Measurements from ENCODE around the gene HLA-DRA. TPM values are rescaled to one million over a fixed set of nuclear protein-coding genes. Genes with fewer than 3 reads are reported as not detected.

The HLA-DRA gene
- total RNA-seq = 1 to 10 TPM; 1.1 to 1.6 TPM

DNA sequence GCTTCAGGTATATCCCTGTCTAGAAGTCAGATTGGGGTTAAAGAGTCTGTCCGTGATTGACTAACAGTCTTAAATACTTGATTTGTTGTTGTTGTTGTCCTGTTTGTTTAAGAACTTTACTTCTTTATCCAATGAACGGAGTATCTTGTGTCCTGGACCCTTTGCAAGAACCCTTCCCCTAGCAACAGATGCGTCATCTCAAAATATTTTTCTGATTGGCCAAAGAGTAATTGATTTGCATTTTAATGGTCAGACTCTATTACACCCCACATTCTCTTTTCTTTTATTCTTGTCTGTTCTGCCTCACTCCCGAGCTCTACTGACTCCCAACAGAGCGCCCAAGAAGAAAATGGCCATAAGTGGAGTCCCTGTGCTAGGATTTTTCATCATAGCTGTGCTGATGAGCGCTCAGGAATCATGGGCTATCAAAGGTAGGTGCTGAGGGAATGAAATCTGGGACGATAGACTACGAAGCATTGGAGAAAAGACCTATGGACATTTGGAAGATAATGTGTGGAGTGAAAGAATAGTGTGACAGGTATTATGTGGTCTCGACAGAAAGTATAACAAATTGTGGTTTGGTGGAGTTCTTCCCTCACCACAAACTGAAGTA, at the start of gene HLA-DRA:
HLA-DRA (plus strand) TSS at position 286 of the 613 bp plus-strand sequence; CDS start at position 350, 64 bp downstream.
- intact Hi-C loops (cut with micrococcal nuclease) = no loop called here
- no peak within 1 kb of the TSS for H3K27ac Mint-ChIP-seq
- peak; percentile 33 for DNase-seq
- CTCF ChIA-PET = interaction anchor here (0.6 to 0.9 kb wide), 5 partner anchors 20 to 513 kb away, joined by 3 to 5 read pairs (median 3); partner anchors contain the start of gene HLA-DMA
- H3K9me3 Mint-ChIP-seq = no peaks in the 10 kb centered on the region
- H3K4me3 Mint-ChIP-seq = no peak within 1 kb of the TSS
- H3K27me3 Mint-ChIP-seq (ENCODE audit: low read depth) = peaks cover 26% of the 10 kb centered on the region
- H3K36me3 Mint-ChIP-seq (ENCODE audit: low read depth) = no peaks in the 10 kb centered on the region
- peaks cover 7% of the 10 kb centered on the region for H3K4me1 Mint-ChIP-seq (ENCODE audit: low read depth)

DNA sequence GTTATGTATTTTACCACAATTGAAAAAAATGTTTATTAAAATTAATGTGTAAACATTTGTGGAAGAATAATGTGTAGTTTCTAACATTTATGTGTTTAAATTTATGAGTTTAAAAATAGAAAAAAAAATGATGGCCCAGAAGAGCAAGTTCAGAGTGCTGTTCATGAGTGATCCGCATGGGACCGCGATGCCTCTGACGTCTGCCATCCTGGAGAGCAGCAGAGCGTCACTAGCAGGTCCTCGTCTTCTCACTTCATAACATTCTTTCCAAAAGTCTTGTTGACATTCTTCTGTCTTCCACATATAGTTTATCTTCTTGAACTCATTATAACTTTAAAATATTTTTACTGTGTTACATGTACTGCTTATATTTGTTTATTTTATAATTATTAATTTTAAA, 48.2 kb upstream of the HLA-DRA start:
- Mint-ChIP-seq H3K9me3 (no peaks in the 10 kb centered on the region), H3K4me1 (ENCODE audit: low read depth) (peaks cover 3% of the 10 kb centered on the region), H3K27ac (no peak overlapping the region), H3K36me3 (ENCODE audit: low read depth) (no peaks in the 10 kb centered on the region), H3K27me3 (ENCODE audit: low read depth) (peaks cover 22% of the 10 kb centered on the region), H3K4me3 (no peak overlapping the region)
- no peak for DNase-seq
- CTCF ChIA-PET = no interaction called here
- intact Hi-C loops (cut with micrococcal nuclease) = no loop called here

DNA sequence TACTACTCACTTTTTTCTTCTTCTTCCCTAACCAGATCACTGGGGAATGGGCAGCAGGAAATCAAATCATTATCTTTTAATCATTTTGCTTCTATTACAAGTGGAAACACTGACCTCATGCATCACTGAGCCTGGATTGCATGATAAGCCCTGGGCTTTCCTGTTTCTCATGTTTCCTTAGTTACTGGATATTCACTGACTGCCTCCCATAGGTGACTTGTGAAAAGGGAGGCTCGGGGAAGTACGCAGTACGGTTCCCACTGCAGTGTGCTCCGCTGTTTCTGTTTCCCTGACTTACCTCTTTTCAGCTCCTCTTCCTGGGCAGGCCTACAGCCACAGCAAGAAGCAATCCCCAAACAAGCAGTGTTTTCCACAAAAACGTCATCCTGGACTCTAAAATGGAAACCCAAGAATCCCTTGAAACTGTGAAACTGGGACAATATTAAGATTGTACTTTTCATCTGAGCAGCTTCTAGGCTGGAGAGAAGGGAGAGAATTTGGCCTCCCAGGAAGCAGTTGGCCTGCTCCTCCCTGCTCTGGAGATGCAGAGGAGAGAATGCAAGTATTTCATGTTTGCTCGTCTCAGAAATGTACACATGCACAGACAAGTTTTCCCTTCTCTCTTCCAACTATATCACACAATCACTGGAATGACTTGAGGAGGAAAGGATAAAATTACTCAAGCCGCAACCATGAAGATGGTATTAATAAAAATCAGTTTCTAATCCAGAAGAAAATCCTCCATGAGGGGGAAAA, 45.8 kb upstream of the HLA-DRA start:
- H3K36me3 Mint-ChIP-seq (ENCODE audit: low read depth) = no peaks in the 10 kb centered on the region
- CTCF ChIA-PET = interaction anchor here (0.8 kb wide), 1 partner anchor 19 kb away, joined by 3 read pairs; no protein-coding TSS in a partner anchor
- H3K27me3 Mint-ChIP-seq (ENCODE audit: low read depth) = peaks cover 17% of the 10 kb centered on the region
- no peak overlapping the region for H3K4me3 Mint-ChIP-seq
- H3K9me3 Mint-ChIP-seq = no peaks in the 10 kb centered on the region
- intact Hi-C loops (cut with micrococcal nuclease) = no loop called here
- peaks cover 6% of the 10 kb centered on the region for H3K4me1 Mint-ChIP-seq (ENCODE audit: low read depth)
- no peak for DNase-seq
- H3K27ac Mint-ChIP-seq = no peak overlapping the region

DNA sequence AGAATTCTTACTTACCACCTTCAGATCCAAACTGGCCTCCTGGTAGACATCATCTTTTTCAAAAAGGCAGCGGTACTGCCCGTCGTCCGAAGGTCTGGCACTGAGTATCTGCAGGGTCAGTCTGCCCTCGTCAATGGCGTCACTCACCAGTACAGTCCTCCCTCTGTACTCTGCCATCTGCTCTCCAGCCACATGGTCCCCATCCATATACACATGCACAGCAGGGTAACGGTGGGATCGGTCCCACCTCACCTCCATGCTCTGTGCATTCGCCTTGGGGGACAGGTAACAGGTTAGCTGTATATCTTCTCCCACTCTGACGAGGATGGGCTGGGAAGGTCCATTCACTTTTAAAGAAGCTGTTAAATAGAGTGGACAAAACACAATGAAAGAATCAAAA, 43.7 kb upstream of the HLA-DRA start:
- Mint-ChIP-seq H3K27me3 (ENCODE audit: low read depth) (peaks cover 14% of the 10 kb centered on the region), H3K4me1 (ENCODE audit: low read depth) (peaks cover 6% of the 10 kb centered on the region), H3K4me3 (no peak overlapping the region), H3K27ac (no peak overlapping the region), H3K36me3 (ENCODE audit: low read depth) (no peaks in the 10 kb centered on the region), H3K9me3 (no peaks in the 10 kb centered on the region)
- DNase-seq = no peak
- CTCF ChIA-PET = no interaction called here
- intact Hi-C loops (cut with micrococcal nuclease) = no loop called here

DNA sequence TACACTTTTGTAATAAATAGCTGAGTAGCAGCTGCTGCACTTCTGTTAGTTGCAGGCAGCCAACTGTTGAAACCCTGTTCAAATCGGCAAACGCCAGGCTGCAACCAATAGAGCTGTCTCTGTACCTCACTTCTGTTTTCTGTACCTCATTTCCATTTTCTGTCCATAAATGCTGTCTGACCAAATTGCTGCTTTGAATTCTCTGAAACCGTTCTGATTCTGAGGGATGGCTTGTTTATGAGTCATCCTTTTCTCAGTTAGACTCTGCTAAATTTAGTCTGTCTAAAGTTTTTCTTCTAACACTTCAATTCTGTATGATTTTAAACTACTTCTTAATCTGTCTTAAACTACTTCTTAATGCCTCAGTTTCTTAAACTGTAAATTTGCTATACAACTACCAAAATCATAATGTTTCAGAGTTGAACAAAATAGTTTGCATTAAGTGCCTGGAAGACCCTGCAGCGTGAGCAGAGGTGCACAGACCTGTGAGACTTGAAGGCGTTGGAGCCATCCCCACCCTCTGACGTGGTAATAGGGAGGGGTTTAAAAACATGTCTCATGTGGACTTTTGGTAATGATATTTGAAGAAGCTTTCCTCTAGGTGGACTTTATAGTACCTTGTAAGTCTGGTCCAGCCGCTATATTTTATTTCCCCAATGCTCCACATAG, 42.3 kb upstream of the HLA-DRA start:
- Mint-ChIP-seq H3K27ac (no peak overlapping the region), H3K4me1 (ENCODE audit: low read depth) (peaks cover 6% of the 10 kb centered on the region), H3K4me3 (no peak overlapping the region), H3K36me3 (ENCODE audit: low read depth) (no peaks in the 10 kb centered on the region), H3K27me3 (ENCODE audit: low read depth) (peaks cover 14% of the 10 kb centered on the region), H3K9me3 (no peaks in the 10 kb centered on the region)
- intact Hi-C loops (cut with micrococcal nuclease) = no loop called here
- CTCF ChIA-PET = interaction anchor here (0.6 kb wide), 1 partner anchor 295 kb away, joined by 4 read pairs; no protein-coding TSS in a partner anchor
- no peak for DNase-seq

DNA sequence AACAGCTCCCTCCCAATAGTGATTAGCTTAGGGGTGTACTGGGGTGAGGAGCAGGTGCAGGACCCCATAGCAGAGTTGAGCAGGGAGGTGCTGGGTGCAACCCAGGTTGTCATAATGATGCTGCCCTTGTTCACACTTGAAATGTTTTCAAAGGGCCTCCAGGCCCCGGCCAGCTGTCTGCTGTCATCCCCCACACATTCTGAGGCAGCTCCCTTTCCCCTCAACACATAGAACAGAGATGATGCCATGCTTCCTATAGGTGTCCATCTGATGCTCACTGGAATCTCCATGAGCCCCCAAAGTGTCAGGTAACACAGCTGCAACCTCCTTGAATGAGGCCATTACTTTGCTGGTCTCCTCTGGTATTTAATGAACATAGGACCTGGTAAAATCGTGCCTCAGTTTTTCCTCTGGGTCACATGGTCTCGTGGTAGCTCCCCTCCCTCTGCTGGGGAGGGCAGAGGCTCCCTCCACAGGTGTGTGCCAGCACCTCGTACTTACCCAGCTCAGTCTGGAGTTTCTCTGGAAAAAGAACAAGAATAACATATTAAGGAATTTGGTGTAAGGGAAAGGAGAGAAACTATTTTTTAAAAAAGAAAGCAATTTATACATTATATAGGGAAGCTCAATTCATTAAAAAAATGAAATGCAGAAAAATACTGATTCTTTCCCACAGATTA, 38.3 kb upstream of the HLA-DRA start:
- intact Hi-C loops (cut with micrococcal nuclease) = no loop called here
- Mint-ChIP-seq H3K4me3 (no peak overlapping the region), H3K36me3 (ENCODE audit: low read depth) (no peaks in the 10 kb centered on the region), H3K4me1 (ENCODE audit: low read depth) (peaks cover 3% of the 10 kb centered on the region), H3K9me3 (no peaks in the 10 kb centered on the region), H3K27me3 (ENCODE audit: low read depth) (peaks cover 17% of the 10 kb centered on the region), H3K27ac (no peak overlapping the region)
- CTCF ChIA-PET = interaction anchor here (0.6 to 2.5 kb wide), 5 partner anchors 9 to 400 kb away, joined by 3 to 8 read pairs (median 5); no protein-coding TSS in a partner anchor
- no peak for DNase-seq

DNA sequence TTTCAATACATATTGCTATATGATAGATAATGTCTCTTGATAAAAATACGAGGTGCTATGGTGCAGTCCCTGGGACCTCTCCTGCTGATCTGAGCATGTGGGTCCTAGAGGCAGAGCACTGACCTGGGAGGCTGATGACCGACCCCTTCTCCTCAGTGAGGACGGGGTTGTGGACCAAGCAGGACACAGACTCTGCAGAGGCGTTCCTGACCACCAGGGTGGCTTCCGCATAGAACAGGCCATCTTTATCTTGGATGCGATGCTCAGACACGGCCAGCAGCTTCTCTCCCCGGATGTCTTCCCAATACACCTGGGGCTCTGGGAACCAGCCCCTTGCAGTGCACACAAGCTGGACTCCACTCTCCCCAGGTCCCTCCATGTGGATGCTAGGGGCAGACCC, 36.9 kb upstream of the HLA-DRA start:
- CTCF ChIA-PET = interaction anchor here (2.3 to 2.5 kb wide), 2 partner anchors 11 to 157 kb away, joined by 7 to 11 read pairs; no protein-coding TSS in a partner anchor
- no peak overlapping the region for H3K4me3 Mint-ChIP-seq
- no peaks in the 10 kb centered on the region for H3K4me1 Mint-ChIP-seq (ENCODE audit: low read depth)
- H3K36me3 Mint-ChIP-seq (ENCODE audit: low read depth) = no peaks in the 10 kb centered on the region
- peaks cover 17% of the 10 kb centered on the region for H3K27me3 Mint-ChIP-seq (ENCODE audit: low read depth)
- DNase-seq = no peak
- no peak overlapping the region for H3K27ac Mint-ChIP-seq
- intact Hi-C loops (cut with micrococcal nuclease) = no loop called here
- no peaks in the 10 kb centered on the region for H3K9me3 Mint-ChIP-seq

DNA sequence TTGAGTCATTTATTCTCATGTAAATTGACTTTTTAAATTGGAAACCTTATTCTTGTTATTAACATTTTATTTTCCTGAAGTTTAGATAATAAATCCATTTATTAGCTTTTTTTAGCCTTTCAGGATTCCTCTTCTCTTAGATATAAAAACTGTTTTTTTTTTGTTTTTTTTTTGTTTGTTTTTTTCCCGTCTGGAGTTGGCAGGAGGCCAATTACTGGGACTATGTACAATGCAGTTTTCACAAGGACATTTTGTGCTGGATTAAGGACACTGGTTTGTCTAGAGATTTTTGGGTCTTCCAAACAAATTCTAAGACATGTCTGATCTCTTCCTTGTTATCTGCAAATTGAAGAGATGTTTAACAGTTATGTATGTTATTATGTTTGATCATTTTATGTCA, 34.0 kb upstream of the HLA-DRA start:
- CTCF ChIA-PET = interaction anchor here (1.0 kb wide), 1 partner anchor 286 kb away, joined by 3 read pairs; no protein-coding TSS in a partner anchor
- H3K4me1 Mint-ChIP-seq (ENCODE audit: low read depth) = no peaks in the 10 kb centered on the region
- H3K27me3 Mint-ChIP-seq (ENCODE audit: low read depth) = peaks cover 17% of the 10 kb centered on the region
- intact Hi-C loops (cut with micrococcal nuclease) = no loop called here
- no peak for DNase-seq
- H3K4me3 Mint-ChIP-seq = no peak overlapping the region
- no peak overlapping the region for H3K27ac Mint-ChIP-seq
- H3K9me3 Mint-ChIP-seq = no peaks in the 10 kb centered on the region
- H3K36me3 Mint-ChIP-seq (ENCODE audit: low read depth) = no peaks in the 10 kb centered on the region

DNA sequence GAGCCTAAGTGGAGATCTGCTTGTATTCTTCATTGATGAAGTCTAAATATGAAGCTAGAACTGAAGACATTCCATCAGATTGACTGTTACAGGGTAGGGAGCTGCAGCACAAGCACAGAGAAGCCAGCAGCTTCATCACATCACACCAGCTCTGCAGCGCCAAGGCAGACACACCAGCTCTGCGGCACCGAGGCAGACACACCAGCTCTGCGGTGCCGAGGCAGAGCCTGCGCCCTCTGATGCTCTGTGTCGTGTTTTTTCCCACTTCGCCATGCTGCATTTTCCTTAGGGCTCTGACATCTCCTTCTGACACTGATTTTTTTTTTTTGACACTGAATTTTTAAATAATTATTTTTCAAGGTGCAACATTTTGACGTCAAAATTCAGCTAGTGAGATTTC, 33.5 kb upstream of the HLA-DRA start:
- Mint-ChIP-seq H3K36me3 (ENCODE audit: low read depth) (no peaks in the 10 kb centered on the region), H3K27me3 (ENCODE audit: low read depth) (peaks cover 17% of the 10 kb centered on the region), H3K9me3 (no peaks in the 10 kb centered on the region), H3K4me1 (ENCODE audit: low read depth) (no peaks in the 10 kb centered on the region), H3K4me3 (no peak overlapping the region), H3K27ac (no peak overlapping the region)
- no peak for DNase-seq
- CTCF ChIA-PET = interaction anchor here (0.7 to 1.0 kb wide), 3 partner anchors 158 to 368 kb away, joined by 3 read pairs; no protein-coding TSS in a partner anchor
- intact Hi-C loops (cut with micrococcal nuclease) = no loop called here

DNA sequence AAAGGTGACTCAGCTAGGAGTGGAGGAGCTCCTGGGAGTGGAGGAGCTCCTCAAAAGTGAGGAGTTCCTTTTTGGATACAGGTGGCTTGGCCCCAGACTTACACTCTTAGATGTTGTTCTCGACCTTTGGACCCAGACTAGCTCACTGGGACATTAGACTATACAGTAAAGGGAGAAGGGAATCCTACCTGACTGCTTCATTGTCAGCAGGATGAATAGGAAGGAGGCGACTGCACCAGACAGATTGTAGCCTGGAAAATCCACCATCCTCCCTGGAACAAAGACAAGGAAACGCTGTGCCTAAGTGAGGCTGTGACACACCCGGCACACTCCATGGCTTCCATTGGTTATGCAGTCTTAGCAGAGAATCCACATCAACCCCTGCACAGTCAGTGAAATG, 32.8 kb upstream of the HLA-DRA start, which contains the start of gene BTNL2:
BTNL2 (minus strand) TSS at position 325 of the 400 bp plus-strand sequence; CDS start at position 267, 58 bp downstream.
- Mint-ChIP-seq H3K27me3 (ENCODE audit: low read depth) (peaks cover 17% of the 10 kb centered on the region), H3K27ac (no peak within 1 kb of the TSS)
- intact Hi-C loops (cut with micrococcal nuclease) = no loop called here

DNA sequence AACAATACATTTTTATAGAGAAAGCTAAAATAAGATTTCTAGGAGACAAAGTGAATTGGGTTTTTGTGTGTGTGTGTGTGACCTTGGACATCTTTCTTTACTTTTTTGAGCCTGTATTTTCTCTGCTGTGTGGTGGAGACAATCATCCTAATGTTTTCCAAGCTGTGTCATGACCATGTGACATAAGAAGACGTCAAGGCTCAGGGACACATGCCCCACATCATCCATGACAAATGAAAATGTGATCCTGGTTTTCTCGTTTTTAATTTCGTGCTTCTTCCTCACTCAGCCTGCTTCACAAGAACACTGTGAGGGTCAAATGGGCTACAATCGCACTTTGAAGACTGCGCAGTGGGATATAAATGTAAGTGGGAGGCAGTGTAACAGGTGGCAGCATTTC, 28.8 kb upstream of the HLA-DRA start:
- peaks cover 2% of the 10 kb centered on the region for H3K4me1 Mint-ChIP-seq (ENCODE audit: low read depth)
- CTCF ChIA-PET = interaction anchor here (1.0 to 1.6 kb wide), 4 partner anchors 10 to 457 kb away, joined by 4 to 5 read pairs (median 4); no protein-coding TSS in a partner anchor
- no peaks in the 10 kb centered on the region for H3K9me3 Mint-ChIP-seq
- no peak for DNase-seq
- H3K36me3 Mint-ChIP-seq (ENCODE audit: low read depth) = no peaks in the 10 kb centered on the region
- intact Hi-C loops (cut with micrococcal nuclease) = no loop called here
- H3K27me3 Mint-ChIP-seq (ENCODE audit: low read depth) = peaks cover 26% of the 10 kb centered on the region
- no peak overlapping the region for H3K27ac Mint-ChIP-seq
- H3K4me3 Mint-ChIP-seq = no peak overlapping the region

More for the DNA sequence above, 32.8 kb upstream of the HLA-DRA start, which contains the start of gene BTNL2:
- Mint-ChIP-seq H3K9me3 (no peaks in the 10 kb centered on the region), H3K36me3 (ENCODE audit: low read depth) (no peaks in the 10 kb centered on the region), H3K4me3 (no peak within 1 kb of the TSS), H3K4me1 (ENCODE audit: low read depth) (no peaks in the 10 kb centered on the region)
- no peak for DNase-seq
- CTCF ChIA-PET = interaction anchor here (0.5 to 1.0 kb wide), 4 partner anchors 158 to 1123 kb away, joined by 3 read pairs; no protein-coding TSS in a partner anchor

Measured in activated naive CD4-positive, alpha-beta T cell treated with anti-CD3 and anti-CD28 coated beads for 36 hours (primary cell).